WTC11 (cell line): ENCODE measurements around the gene TMEM41B.

Source experiments
- CDX4 ChIP-seq: fragments of 250-450 bp; sonication (Bioruptor Pico); IDR thresholded peaks from 2 replicates; pipeline ENCODE4 v1.9.0; 2021; ENCODE audit warnings: moderate library complexity, mild to moderate bottlenecking, inconsistent platforms, borderline replicate concordance
- TEAD1 ChIP-seq: sonication (generic); formaldehyde crosslinking; IDR thresholded peaks from 2 replicates; pipeline ENCODE4 v1.8.0; 2022; ENCODE audit warnings: mild to moderate bottlenecking, missing genetic modification reagents
- TP53 ChIP-seq: sonication (generic); formaldehyde crosslinking; IDR thresholded peaks from 2 replicates; pipeline ENCODE4 v1.8.1; 2023; ENCODE audit warnings: mild to moderate bottlenecking, missing genetic modification reagents
- TF ChIP-seq, protein P1 (sequence below): fragments of 200-600 bp; IDR thresholded peaks from 2 replicates; pipeline ENCODE4 v1.8.0; 2022; ENCODE audit warnings: antibody characterized with exemption
- TF ChIP-seq, protein P2 (sequence below): sonication (generic); formaldehyde crosslinking; IDR thresholded peaks from 2 replicates; pipeline ENCODE4 v1.8.0; 2022; ENCODE audit warnings: mild to moderate bottlenecking, missing genetic modification reagents
- TF ChIP-seq, protein P3 (sequence below): sonication (generic); formaldehyde crosslinking; IDR thresholded peaks from 2 replicates; pipeline ENCODE4 v1.8.1; 2023; ENCODE audit warnings: mild to moderate bottlenecking, missing genetic modification reagents, moderate library complexity
- TF ChIP-seq, protein P4 (sequence below): sonication (generic); formaldehyde crosslinking; IDR thresholded peaks from 2 replicates; pipeline ENCODE4 v1.8.1; 2022; ENCODE audit warnings: low read depth, mild to moderate bottlenecking, moderate library complexity, missing genetic modification reagents, borderline replicate concordance

GRCh38 chr11:9249252-9249651, 65.1 kb downstream of the TMEM41B start:
- TF ChIP-seq, protein P1, sequence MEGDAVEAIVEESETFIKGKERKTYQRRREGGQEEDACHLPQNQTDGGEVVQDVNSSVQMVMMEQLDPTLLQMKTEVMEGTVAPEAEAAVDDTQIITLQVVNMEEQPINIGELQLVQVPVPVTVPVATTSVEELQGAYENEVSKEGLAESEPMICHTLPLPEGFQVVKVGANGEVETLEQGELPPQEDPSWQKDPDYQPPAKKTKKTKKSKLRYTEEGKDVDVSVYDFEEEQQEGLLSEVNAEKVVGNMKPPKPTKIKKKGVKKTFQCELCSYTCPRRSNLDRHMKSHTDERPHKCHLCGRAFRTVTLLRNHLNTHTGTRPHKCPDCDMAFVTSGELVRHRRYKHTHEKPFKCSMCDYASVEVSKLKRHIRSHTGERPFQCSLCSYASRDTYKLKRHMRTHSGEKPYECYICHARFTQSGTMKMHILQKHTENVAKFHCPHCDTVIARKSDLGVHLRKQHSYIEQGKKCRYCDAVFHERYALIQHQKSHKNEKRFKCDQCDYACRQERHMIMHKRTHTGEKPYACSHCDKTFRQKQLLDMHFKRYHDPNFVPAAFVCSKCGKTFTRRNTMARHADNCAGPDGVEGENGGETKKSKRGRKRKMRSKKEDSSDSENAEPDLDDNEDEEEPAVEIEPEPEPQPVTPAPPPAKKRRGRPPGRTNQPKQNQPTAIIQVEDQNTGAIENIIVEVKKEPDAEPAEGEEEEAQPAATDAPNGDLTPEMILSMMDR: no peak
- TF ChIP-seq TEAD1 (no peak), CDX4 (CRISPR knock-in tag) (no peak), TP53 (CRISPR knock-in tag) (no peak)
- TF ChIP-seq, protein P2, sequence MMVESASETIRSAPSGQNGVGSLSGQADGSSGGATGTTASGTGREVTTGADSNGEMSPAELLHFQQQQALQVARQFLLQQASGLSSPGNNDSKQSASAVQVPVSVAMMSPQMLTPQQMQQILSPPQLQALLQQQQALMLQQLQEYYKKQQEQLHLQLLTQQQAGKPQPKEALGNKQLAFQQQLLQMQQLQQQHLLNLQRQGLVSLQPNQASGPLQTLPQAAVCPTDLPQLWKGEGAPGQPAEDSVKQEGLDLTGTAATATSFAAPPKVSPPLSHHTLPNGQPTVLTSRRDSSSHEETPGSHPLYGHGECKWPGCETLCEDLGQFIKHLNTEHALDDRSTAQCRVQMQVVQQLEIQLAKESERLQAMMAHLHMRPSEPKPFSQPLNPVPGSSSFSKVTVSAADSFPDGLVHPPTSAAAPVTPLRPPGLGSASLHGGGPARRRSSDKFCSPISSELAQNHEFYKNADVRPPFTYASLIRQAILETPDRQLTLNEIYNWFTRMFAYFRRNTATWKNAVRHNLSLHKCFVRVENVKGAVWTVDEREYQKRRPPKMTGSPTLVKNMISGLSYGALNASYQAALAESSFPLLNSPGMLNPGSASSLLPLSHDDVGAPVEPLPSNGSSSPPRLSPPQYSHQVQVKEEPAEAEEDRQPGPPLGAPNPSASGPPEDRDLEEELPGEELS (CRISPR knock-in tag): no peak
- TF ChIP-seq, protein P3, sequence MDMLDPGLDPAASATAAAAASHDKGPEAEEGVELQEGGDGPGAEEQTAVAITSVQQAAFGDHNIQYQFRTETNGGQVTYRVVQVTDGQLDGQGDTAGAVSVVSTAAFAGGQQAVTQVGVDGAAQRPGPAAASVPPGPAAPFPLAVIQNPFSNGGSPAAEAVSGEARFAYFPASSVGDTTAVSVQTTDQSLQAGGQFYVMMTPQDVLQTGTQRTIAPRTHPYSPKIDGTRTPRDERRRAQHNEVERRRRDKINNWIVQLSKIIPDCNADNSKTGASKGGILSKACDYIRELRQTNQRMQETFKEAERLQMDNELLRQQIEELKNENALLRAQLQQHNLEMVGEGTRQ (CRISPR knock-in tag): no peak
- TF ChIP-seq, protein P4, sequence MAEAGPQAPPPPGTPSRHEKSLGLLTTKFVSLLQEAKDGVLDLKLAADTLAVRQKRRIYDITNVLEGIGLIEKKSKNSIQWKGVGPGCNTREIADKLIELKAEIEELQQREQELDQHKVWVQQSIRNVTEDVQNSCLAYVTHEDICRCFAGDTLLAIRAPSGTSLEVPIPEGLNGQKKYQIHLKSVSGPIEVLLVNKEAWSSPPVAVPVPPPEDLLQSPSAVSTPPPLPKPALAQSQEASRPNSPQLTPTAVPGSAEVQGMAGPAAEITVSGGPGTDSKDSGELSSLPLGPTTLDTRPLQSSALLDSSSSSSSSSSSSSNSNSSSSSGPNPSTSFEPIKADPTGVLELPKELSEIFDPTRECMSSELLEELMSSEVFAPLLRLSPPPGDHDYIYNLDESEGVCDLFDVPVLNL: no peak
